ENCODE data around the gene SIRT3. TPM values are rescaled to one million over a fixed set of nuclear protein-coding genes. Genes with fewer than 3 reads are reported as not detected.
"Not testable (repeated sequence)": the region's sequence is repeated elsewhere in the genome, so short reads cannot be mapped to it uniquely, and the experiment has no call there.

Gene SIRT3
- total RNA-seq, 4 donors from 2014 or later = 7.2 to 27.9 (median 20.6) TPM

GRCh38 chr11:269146-269890 lies 33.2 kb upstream of the SIRT3 start:
- intact Hi-C loops (cut with DNase I; ENCODE audit: low total_unique reads) (no loop called here), in situ Hi-C loops (cut with MboI; ENCODE audit: low pct_ligation_motif_present in 1 of 4, low pct_unique_long_range_greater_than_20kb in 1 of 4, low sequenced_read_pairs in 3 of 4) (no loop called here)
- H3K36me3 ChIP-seq = no peaks in the 10 kb centered on the region
- H3K27ac ChIP-seq = peak overlapping the region; percentile 79 to 86 (median 84)
- peaks cover 0 to 22% (median 18%) of the 10 kb centered on the region in 4 donors for H3K4me1 ChIP-seq
- TF ChIP-seq CTCF (IDR thresholded peaks at IDR 0.05) = peak in 3 of 5 experiments; percentile 8 to 50 (median 40)
- TF ChIP-seq EP300 (IDR thresholded peaks at IDR 0.05; ENCODE audit: low read depth) = peak; percentile 76
- peak; percentile 25 to 72 (median 47) for TF ChIP-seq POLR2AphosphoS5 (IDR thresholded peaks at IDR 0.05)
- TF ChIP-seq POLR2A (IDR thresholded peaks at IDR 0.05) = peak; percentile 46
- WGBS, 2 donors (ENCODE audit: low coverage in 1 of 2) = 50 to 55% methylated on average over 21 of the region's 21 CpGs
- H3K9me3 ChIP-seq = no peaks in the 10 kb centered on the region
- H3K27me3 ChIP-seq = peaks cover 7% of the 10 kb centered on the region
- peak overlapping the region in 1 of 4 donors; percentile 38 for H3K4me3 ChIP-seq
- no peak for DNase-seq

GRCh38 chr11:268716-269145 lies 32.6 kb upstream of the SIRT3 start:
- H3K27me3 ChIP-seq; in situ Hi-C loops (cut with MboI; ENCODE audit: low pct_ligation_motif_present in 1 of 4, low pct_unique_long_range_greater_than_20kb in 1 of 4, low sequenced_read_pairs in 3 of 4); H3K9me3 ChIP-seq; H3K36me3 ChIP-seq: not testable (repeated sequence)
- intact Hi-C loops (cut with DNase I; ENCODE audit: low total_unique reads) = loop anchor here (1.0 kb wide), 1 partner anchor 111 kb away; no protein-coding TSS in a partner anchor
- TF ChIP-seq POLR2AphosphoS5 (IDR thresholded peaks at IDR 0.05) = peak in 2 of 3 donors; percentile 40 to 53
- WGBS, 2 donors (ENCODE audit: low coverage in 1 of 2) = 22 to 28% methylated on average over 14 to 16 of the region's 16 CpGs
- peak; percentile 81 for DNase-seq
- peak overlapping the region; percentile 79 to 86 (median 84) for H3K27ac ChIP-seq
- peak overlapping the region in 1 of 4 donors; percentile 38 for H3K4me3 ChIP-seq
- peaks cover 0 to 22% (median 18%) of the 10 kb centered on the region in 4 donors for H3K4me1 ChIP-seq

GRCh38 chr11:267491-267994 lies 31.4 kb upstream of the SIRT3 start:
- Histone ChIP-seq H3K36me3 (no peaks in the 10 kb centered on the region), H3K9me3 (no peaks in the 10 kb centered on the region), H3K27me3 (peaks cover 7% of the 10 kb centered on the region), H3K4me3 (peak overlapping the region; percentile 16 to 38 (median 23)), H3K4me1 (peaks cover 0 to 22% (median 18%) of the 10 kb centered on the region in 4 donors), H3K27ac (peak overlapping the region; percentile 79 to 86 (median 84))
- 33 to 41% methylated on average over 3 to 18 of the region's 18 CpGs for WGBS, 2 donors (ENCODE audit: low coverage in 1 of 2)
- intact Hi-C loops (cut with DNase I; ENCODE audit: low total_unique reads) (no loop called here), in situ Hi-C loops (cut with MboI; ENCODE audit: low pct_ligation_motif_present in 1 of 4, low pct_unique_long_range_greater_than_20kb in 1 of 4, low sequenced_read_pairs in 3 of 4) (no loop called here)
- peak; percentile 75 for DNase-seq
- TF ChIP-seq EP300 (IDR thresholded peaks at IDR 0.05; ENCODE audit: low read depth) (no peak), CTCF (IDR thresholded peaks at IDR 0.05) (no peak), POLR2AphosphoS5 (IDR thresholded peaks at IDR 0.05) (peak in 2 of 3 donors; percentile 56 to 58), POLR2A (IDR thresholded peaks at IDR 0.05) (peak; percentile 52)

- in situ Hi-C loops (cut with MboI; ENCODE audit: low pct_ligation_motif_present in 1 of 4, low pct_unique_long_range_greater_than_20kb in 1 of 4, low sequenced_read_pairs in 3 of 4) = no loop called here
- 68 to 91% methylated on average over 4 to 5 of the region's 13 CpGs for WGBS, 2 donors (ENCODE audit: low coverage in 1 of 2)
- Histone ChIP-seq H3K9me3 (no peaks in the 10 kb centered on the region), H3K36me3 (no peaks in the 10 kb centered on the region), H3K4me1 (peaks cover 0 to 20% (median 15%) of the 10 kb centered on the region in 4 donors), H3K27ac (peak overlapping the region in 1 of 4 donors; percentile 2), H3K4me3 (no peak overlapping the region), H3K27me3 (peaks cover 7% of the 10 kb centered on the region)
- intact Hi-C loops (cut with DNase I; ENCODE audit: low total_unique reads) = no loop called here
- TF ChIP-seq POLR2AphosphoS5 (IDR thresholded peaks at IDR 0.05) = no peak
- no peak for TF ChIP-seq EP300 (IDR thresholded peaks at IDR 0.05; ENCODE audit: low read depth)
- TF ChIP-seq CTCF (IDR thresholded peaks at IDR 0.05) = no peak
- no peak for TF ChIP-seq POLR2A (IDR thresholded peaks at IDR 0.05)
- DNase-seq = no peak
Measured at GRCh38 chr11:266676-267439, 30.7 kb upstream of the SIRT3 start.

Measured in transverse colon (tissue), 4 donors.